GM18870 (cell line): ENCODE measurements around the gene CCDC174.

Source experiments
- ATAC-seq: cut with Tn5 transposase; IDR thresholded peaks from one replicate; pipeline ENCODE4 v1.9.1; 2021; ENCODE audit warnings: moderate library complexity; ENCODE audit not compliant: unreplicated experiment

CCDC174 gene

DNA sequence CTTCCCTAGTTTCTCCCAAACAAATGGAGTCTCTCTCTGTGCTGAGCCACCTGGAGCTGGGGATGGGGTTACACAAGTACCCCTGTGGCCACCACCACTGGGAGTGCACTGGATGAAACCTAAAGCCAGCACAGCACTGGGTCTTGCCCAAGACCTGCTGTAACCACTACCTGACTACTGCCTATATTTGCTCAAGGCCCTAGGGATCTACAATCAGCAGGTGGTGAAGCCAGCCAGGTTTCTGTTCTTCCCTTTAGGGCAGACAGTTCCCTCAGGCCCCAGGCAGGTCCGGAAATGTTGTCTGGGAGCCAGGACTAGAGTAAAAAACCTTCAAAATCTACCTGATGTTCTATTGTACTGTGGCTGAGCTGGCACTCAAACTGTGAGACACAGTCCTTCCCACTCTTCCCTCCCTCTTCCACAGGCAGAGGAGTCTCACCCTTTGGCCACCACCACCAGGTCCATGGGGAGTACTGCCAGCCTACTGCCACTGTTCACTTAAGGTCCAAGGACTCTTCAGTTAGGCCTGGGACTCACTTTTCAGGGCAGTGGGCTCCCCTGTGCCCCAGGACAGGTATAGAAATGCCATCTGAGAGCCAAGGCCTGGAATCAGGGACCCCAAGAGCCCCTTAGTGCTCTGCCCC is 47.2 kb downstream of the CCDC174 start:
- no peak for ATAC-seq

DNA sequence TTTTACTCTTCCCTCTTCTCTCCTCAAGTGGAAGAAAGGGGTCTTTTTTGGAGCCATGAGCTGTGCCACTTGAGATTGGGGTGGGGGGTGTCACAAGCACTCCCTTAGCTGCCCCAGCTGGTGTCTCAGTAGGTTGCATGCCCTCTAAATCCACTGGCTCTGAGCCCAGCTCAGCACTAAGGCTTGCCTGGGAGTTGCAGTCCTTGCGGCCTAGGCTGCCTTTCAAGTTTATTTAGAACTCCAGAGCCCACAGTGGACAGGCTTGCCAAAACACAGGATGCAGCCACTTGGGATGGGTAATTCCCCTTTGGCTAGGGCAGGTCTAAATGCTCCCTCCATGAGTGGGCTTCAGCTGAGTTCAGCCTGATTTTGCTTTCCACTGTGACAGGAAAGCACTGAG is 48.1 kb downstream of the CCDC174 start:
- ATAC-seq, result no peak

DNA sequence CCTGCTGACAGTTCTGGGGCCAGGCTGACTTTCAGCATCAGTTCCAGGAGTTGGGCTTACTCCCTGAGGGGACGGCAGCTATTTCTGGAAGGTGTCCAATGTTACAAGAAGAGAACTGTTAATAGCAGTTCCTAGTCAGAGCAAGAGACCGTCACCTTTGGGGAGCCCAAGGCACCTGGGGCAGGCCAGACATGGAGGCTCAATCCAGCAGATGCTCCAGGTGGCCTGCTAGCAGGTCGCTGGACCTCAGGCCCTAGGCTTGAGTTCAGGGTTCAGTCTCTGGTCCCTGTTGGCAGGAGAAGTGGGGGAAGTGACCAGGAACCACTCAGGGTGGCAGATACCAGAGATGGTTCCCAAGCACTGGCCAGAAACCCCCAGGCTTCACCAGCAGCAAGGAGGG is 49.3 kb downstream of the CCDC174 start:
- no peak for ATAC-seq

DNA sequence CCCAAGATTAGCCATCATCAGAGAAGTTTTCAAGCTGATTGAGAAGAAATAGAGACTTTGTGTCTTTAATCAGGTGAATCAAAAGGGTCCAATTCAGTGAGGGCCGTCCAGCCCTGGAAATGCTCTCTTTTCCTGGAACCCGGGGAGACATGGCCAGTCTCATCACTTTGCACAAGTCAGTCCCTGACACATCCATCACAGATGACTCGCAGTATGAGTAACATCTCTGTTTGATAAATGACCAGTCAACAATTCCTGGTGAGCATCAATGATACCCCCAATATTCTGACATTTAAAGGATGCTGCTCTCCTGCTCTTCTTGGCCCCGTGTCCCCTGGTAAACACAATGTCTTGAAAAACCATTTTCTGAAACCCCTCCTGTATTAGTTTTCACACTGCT is 50.1 kb downstream of the CCDC174 start:
- no peak for ATAC-seq

DNA sequence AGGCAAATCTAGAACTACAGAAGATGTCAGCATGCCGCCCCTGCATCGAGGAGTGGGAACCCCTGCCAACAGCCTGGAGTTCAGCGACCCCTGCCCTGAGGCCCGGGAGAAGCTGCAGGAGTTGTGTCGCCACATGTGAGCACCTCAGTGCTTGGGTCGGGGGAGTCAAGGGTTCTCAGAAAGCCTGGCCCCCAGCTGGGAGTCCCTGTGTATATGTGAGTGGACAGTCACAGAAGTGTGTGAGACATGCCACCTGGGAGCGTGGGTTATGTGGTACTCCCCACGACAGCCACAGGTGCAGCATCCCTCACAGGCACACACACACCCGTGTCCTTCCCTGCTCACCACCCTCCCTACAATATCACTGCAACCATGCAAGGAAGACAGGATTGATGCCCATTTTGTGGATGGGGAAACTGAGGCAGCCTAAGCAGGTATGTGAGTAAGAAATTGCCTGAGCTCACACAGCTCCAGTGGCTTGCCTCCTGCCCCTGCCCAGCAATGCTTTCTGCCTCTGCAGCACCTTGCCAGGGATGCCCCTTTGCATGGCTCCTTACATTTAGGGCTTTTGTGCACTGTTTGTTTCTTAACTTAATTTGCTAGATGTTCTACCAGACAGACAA is 51.7 kb downstream of the CCDC174 start:
- ATAC-seq, result no peak

DNA sequence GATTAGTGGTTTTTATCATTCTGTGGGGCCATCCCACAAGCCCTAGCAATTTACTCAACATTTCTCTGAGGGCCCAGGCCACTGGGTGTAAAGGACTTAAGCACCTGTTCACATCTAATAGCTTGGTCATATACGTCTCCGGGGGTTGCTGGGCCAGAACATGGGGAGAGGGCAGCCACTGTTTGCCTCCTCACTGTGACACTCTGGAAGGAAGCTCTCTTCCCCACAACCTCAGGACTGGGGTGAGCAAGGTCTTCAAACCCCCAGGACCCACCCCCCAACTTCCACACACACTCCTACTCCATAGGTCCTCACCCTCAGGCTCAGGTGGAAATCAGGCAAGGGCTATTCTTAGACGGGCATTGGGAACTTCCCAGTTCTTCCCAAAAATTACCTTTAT is 52.2 kb downstream of the CCDC174 start:
- ATAC-seq, result no peak

DNA sequence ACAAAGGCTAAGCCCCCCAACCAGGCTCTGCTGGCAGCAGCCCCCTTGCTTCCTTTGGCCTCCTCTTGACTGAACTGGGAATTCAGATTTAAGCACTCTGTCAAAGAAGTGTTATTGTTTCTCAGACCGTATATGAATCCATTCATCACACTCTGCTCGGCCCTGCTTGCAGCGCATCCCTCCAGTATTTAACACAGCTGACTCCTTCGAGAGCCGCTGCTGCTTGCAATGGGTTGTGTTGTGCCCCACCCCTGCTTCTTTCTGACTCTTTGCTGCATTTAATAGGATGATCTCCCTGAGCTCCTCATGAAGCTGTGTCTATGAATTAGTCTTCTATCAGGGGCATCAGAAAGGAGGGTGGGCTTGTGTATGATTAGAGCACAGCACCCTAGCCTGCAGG is 54.5 kb downstream of the CCDC174 start:
- no peak for ATAC-seq

DNA sequence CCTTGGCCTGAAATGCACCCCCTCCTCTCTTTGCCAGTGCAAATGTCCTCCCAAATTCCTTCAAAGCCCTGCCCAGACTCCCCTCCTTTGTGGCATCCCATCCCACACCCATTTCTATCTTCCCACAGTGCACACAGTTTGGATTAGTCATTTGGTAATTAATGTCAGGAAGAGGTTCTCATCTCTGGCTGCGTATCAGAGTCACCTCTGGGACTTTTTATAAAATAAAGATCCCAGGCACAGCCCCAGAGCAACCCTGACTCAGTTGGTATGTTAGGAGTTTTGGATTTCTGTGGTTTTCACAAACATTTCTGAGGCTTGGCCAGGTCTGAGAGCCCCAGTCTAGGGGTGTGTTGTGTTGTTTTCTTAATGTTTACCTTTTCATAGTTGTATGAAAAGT is 65.0 kb downstream of the CCDC174 start:
- ATAC-seq, result no peak

DNA sequence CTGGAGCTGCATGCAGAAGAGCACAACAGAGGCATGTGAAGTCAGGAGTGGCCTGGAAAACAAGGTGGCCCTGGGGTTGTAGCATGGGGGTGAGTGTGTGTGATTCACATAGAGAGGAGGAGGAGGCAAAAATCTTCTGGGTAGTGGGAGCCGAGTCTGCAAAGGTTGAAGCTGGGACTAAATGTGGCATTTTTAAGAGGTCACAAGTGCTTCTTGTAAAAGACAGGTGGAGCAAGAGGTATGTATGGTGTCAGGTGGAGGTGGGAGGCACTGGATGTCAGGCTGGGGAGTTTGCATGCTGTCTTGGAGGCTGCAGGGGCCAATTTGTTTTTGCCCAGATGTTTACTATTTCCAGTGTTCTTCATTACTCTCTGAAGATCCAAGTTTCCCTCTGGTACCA is 65.7 kb downstream of the CCDC174 start:
- ATAC-seq, result no peak

DNA sequence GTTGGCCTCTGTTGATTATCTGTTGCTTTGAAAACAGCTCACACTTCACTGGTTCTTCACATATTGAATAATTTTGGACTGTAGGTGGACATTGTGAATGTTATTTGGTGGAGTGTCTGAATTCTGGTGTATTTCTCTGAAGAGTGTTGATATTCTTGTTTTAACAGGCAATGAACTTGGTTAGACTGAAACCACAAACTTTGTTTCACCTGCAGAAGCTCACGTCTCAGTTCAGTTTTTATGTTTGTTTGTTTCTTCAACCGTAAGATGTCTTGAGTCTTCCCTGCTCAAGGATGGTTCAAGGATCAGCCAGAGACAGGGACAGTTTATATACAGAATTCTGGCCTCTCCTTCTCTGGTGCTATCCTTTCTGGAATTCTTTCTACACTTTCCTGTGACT is 67.0 kb downstream of the CCDC174 start:
- ATAC-seq, result no peak

DNA sequence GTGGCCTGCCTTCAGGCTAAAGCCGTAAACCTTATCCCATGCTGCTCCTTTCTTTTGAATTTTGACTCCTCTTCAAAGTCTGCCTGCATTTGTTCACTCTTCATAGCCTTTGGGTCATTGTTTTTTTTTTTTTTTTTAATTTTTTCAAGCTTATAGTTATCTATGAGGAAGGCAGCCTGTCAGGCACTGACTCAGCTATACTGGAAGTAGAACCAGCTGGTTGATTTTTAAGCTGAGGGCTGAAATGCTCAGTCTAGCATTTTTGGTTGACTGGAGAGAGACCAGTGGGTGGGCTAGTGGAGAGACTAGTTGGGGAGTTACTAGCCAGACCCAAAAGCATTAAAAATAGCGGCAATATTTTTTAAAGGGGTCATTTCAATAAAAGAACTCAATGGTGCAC is 67.4 kb downstream of the CCDC174 start:
- ATAC-seq, result no peak

DNA sequence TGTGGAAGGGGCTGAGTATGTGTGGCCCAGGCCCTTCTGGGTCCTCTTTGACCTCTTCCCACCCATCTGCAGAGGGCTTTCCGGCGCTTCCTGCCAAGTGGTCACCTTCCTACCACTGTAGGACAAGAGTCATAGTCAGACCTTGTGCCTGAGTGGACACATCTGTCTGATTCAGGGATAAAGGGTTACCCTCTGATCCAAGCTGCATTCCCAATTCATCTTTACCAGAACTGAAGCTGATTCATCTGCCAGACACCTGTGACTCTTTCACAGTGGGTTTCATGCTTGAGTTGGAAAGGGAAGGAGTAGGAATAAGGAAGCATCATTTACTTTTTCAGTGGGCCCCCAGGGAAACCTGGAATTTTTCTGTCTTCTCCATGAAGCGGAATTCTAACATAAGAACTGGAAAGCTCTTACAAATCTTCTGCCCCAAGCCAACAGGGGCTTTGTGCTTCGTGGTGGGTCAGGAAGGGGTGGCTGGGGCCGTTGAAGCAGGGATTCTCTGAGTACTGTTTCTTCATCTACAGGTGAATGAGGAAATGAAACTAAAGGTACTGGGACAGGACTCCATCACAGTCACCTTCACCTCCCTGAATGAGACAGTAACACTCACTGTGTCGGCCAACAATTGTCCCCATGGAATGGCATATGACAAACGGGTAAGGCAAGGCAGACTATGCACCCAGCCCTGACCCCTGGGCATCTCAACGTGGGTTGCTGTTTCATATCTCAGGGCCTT is 69.7 kb downstream of the CCDC174 start:
- ATAC-seq, result no peak
